ENCODE results near the gene PPL. TPM values are rescaled to one million over a fixed set of nuclear protein-coding genes. Genes with fewer than 3 reads are reported as not detected.
A peak's percentile ranks its signal among the peaks of the same experiment; 100 is the strongest.

The PPL gene
- polyA plus RNA-seq, 3 donors, result 0.02 TPM; not detected in 2

GRCh38 chr16:4888428-4889135 is 48.4 kb downstream of the PPL start:
- Mint-ChIP-seq H3K27me3 (ENCODE audit: low read depth in 3 of 3) (peaks cover 0 to 2% (median 0%) of the 10 kb centered on the region in 3 donors), H3K4me1 (peaks cover 8% of the 10 kb centered on the region), H3K27ac (peak overlapping the region in 3 of 7 donors; percentile 1 to 84 (median 61)), H3K4me3 (no peak overlapping the region), H3K9me3 (peaks cover 0 to 2% (median 0%) of the 10 kb centered on the region in 7 donors), H3K36me3 (peaks cover 37 to 43% of the 10 kb centered on the region in 2 donors)
- no peak overlapping the region for H3K9ac ChIP-seq (ENCODE audit: insufficient read depth, low read length, poor library complexity, severe bottlenecking)
- no peak overlapping the region for H3K4me2 ChIP-seq (replicated peaks; ENCODE audit: extremely low read depth, low read length, poor library complexity, severe bottlenecking)
- no peaks in the 10 kb centered on the region for H3K27me3 ChIP-seq (ENCODE audit: control insufficient read depth in 2 of 2, insufficient read depth in 2 of 2, low read length in 2 of 2)
- intact Hi-C loops (cut with micrococcal nuclease), result no loop called here
- H2AFZ ChIP-seq (ENCODE audit: insufficient read depth, low read depth, low read length, poor library complexity, severe bottlenecking), result no peak overlapping the region
- TF ChIP-seq CTCF (IDR thresholded peaks at IDR 0.05), result no peak
- DNase-seq, result no peak
- WGBS (ENCODE audit: insufficient coverage), result 95% methylated on average over 4 of the region's 9 CpGs
- H3K4me3 ChIP-seq (replicated peaks in 1 of 3; ENCODE audit: low read depth in 2 of 3, low read length in 3 of 3), result no peak overlapping the region
- no peaks in the 10 kb centered on the region for H3K9me3 ChIP-seq (replicated peaks in 1 of 2; ENCODE audit: control insufficient read depth in 1 of 2, insufficient read depth in 1 of 2, low read length in 2 of 2)
- H4K20me1 ChIP-seq (ENCODE audit: insufficient read depth, low read length), result no peaks in the 10 kb centered on the region
- H3K79me2 ChIP-seq (ENCODE audit: insufficient read depth, low read length), result no peaks in the 10 kb centered on the region
- H3K36me3 ChIP-seq (replicated peaks in 1 of 2; ENCODE audit: control insufficient read depth in 1 of 2, insufficient read depth in 2 of 2, low read length in 2 of 2), result peaks cover 22 to 43% of the 10 kb centered on the region in 2 donors
- H3K27ac ChIP-seq (ENCODE audit: low read depth in 1 of 2, low read length in 2 of 2), result no peak overlapping the region
- peaks cover 0 to 2% of the 10 kb centered on the region in 2 donors for H3K4me1 ChIP-seq (ENCODE audit: control insufficient read depth in 1 of 2, insufficient read depth in 2 of 2, low read length in 2 of 2)

- Histone ChIP-seq H3K9me3 (replicated peaks in 1 of 2; ENCODE audit: control insufficient read depth in 1 of 2, insufficient read depth in 1 of 2, low read length in 2 of 2) (no peaks in the 10 kb centered on the region), H2AFZ (ENCODE audit: insufficient read depth, low read depth, low read length, poor library complexity, severe bottlenecking) (no peak overlapping the region), H4K20me1 (ENCODE audit: insufficient read depth, low read length) (no peaks in the 10 kb centered on the region), H3K4me1 (ENCODE audit: control insufficient read depth in 1 of 2, insufficient read depth in 2 of 2, low read length in 2 of 2) (no peaks in the 10 kb centered on the region), H3K27ac (ENCODE audit: low read depth in 1 of 2, low read length in 2 of 2) (no peak overlapping the region), H3K9ac (ENCODE audit: insufficient read depth, low read length, poor library complexity, severe bottlenecking) (no peak overlapping the region), H3K79me2 (ENCODE audit: insufficient read depth, low read length) (no peaks in the 10 kb centered on the region), H3K36me3 (replicated peaks in 1 of 2; ENCODE audit: control insufficient read depth in 1 of 2, insufficient read depth in 2 of 2, low read length in 2 of 2) (peaks cover 44 to 67% of the 10 kb centered on the region in 2 donors), H3K4me3 (replicated peaks in 1 of 3; ENCODE audit: low read depth in 2 of 3, low read length in 3 of 3) (no peak overlapping the region), H3K27me3 (ENCODE audit: control insufficient read depth in 2 of 2, insufficient read depth in 2 of 2, low read length in 2 of 2) (no peaks in the 10 kb centered on the region), H3K4me2 (replicated peaks; ENCODE audit: extremely low read depth, low read length, poor library complexity, severe bottlenecking) (no peak overlapping the region)
- 95% methylated on average over 5 of the region's 5 CpGs for WGBS (ENCODE audit: insufficient coverage)
- no peak for TF ChIP-seq CTCF (IDR thresholded peaks at IDR 0.05)
- peaks cover 61 to 67% of the 10 kb centered on the region in 2 donors for H3K36me3 Mint-ChIP-seq
- DNase-seq, result no peak
- H3K9me3 Mint-ChIP-seq, result peaks cover 0 to 6% (median 0%) of the 10 kb centered on the region in 7 donors
- intact Hi-C loops (cut with micrococcal nuclease), result no loop called here
- H3K4me1 Mint-ChIP-seq, result no peaks in the 10 kb centered on the region
- no peak overlapping the region for H3K27ac Mint-ChIP-seq
- H3K4me3 Mint-ChIP-seq, result no peak overlapping the region
- H3K27me3 Mint-ChIP-seq (ENCODE audit: low read depth in 3 of 3), result peaks cover 0 to 2% (median 0%) of the 10 kb centered on the region in 3 donors
Observed at GRCh38 chr16:4886151-4886550, 50.8 kb downstream of the PPL start.
